HUES6 (cell line): Measurements from ENCODE around the gene NSUN2.

Experiments used
- H3K27ac ChIP-seq: 2 replicates; pipeline ENCODE4 v1.7.0; 2013; ENCODE audit warnings: low read depth, mild to moderate bottlenecking, low read length, inconsistent platforms
- H3K27me3 ChIP-seq: 2 replicates; pipeline ENCODE4 v1.6.1; 2013; ENCODE audit warnings: low read length; ENCODE audit not compliant: control insufficient read depth, insufficient read depth
- H3K36me3 ChIP-seq: 2 replicates; pipeline ENCODE4 v1.6.1; 2013; ENCODE audit warnings: low read length; ENCODE audit not compliant: control insufficient read depth, insufficient read depth
- H3K4me1 ChIP-seq: 2 replicates; pipeline ENCODE4 v1.6.1; 2013; ENCODE audit warnings: low read length; ENCODE audit not compliant: control insufficient read depth, insufficient read depth
- H3K4me3 ChIP-seq: 2 replicates; pipeline ENCODE4 v1.5.1; 2013; ENCODE audit warnings: low read depth, low read length
- H3K9ac ChIP-seq: one replicate; pipeline ENCODE4 v1.6.1; 2013; ENCODE audit warnings: mild to moderate bottlenecking, low read length
- H3K9me3 ChIP-seq: 2 replicates; pipeline ENCODE4 v1.6.1; 2013; ENCODE audit warnings: low read depth, low read length; ENCODE audit not compliant: control insufficient read depth, insufficient read depth

Gene NSUN2

DNA sequence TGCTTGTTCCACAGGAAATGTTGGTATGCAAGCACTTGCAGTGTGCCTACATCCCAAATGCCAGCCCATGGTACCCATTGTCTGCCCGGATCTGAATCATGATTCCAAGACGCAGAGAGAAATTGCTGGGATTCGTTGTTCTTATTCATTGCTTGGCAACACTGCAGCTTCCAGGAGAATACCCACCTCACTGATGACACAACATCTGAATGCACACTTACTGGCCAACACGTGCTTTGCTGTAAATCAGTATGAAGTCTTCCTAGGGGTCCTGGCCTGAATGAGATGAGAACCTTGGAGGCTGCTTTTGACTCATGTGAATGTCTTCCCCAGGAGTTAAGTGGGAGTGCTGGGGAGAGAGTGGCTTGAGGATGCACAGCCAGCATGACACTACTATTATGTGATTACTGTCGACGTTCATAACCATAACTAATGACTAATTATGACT, 12.0 kb upstream of the NSUN2 start:
- Histone ChIP-seq H3K9ac (no peak overlapping the region), H3K36me3 (peaks cover 14% of the 10 kb centered on the region; the same call in 1 of the 2 replicates), H3K27ac (no peak overlapping the region), H3K4me3 (no peak overlapping the region), H3K27me3 (no peaks in the 10 kb centered on the region), H3K9me3 (no peaks in the 10 kb centered on the region), H3K4me1 (peaks cover 13% of the 10 kb centered on the region)

DNA sequence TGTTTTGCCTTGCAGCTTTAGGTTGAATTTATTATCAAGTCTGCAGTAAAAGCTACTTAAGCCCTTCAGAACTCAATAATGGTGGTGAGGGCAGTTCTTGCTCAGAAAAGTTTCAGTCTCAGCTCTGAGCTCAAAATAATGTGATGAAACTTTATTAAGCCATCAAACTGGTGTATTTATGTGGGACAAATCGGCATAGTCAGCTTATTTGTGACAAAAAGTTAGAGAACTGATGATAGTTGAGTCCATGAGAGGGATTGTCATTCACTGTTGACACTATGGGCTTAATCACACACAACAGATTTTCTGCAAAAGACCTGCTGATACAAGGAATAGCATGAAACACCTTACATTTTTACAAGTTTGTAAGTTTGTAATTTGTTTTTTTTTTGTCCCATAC, 9.8 kb upstream of the NSUN2 start:
- Histone ChIP-seq H3K36me3 (peaks cover 14% of the 10 kb centered on the region; the same call in 1 of the 2 replicates), H3K27me3 (no peaks in the 10 kb centered on the region), H3K9ac (no peak overlapping the region), H3K4me1 (no peaks in the 10 kb centered on the region), H3K27ac (no peak overlapping the region), H3K9me3 (no peaks in the 10 kb centered on the region), H3K4me3 (no peak overlapping the region)

DNA sequence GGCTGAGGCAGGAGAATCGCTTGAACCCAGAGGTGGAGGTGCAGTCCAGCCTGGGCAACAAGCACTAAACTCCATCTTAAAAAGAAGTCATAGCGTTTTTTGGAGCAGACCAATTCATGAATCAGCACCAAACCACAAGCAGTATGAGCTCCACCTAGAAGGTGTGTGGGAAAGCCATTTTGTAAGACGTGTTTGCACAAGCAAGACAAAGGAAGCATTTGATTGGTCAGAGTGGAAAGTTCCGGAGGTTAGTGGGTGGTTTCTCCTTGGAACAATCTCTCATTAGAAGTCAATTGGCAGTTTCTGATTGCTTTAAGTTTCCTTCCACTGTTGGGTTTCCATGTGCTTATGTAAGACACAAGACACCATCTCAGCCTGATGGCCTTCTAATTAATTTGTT, 5.4 kb upstream of the NSUN2 start:
- H3K9me3 ChIP-seq = no peaks in the 10 kb centered on the region
- peaks cover 3% of the 10 kb centered on the region for H3K36me3 ChIP-seq
- no peak overlapping the region for H3K9ac ChIP-seq
- no peak overlapping the region for H3K4me3 ChIP-seq
- no peaks in the 10 kb centered on the region for H3K27me3 ChIP-seq
- no peak overlapping the region for H3K27ac ChIP-seq
- H3K4me1 ChIP-seq = peaks cover 6% of the 10 kb centered on the region; the same call in 1 of the 2 replicates

DNA sequence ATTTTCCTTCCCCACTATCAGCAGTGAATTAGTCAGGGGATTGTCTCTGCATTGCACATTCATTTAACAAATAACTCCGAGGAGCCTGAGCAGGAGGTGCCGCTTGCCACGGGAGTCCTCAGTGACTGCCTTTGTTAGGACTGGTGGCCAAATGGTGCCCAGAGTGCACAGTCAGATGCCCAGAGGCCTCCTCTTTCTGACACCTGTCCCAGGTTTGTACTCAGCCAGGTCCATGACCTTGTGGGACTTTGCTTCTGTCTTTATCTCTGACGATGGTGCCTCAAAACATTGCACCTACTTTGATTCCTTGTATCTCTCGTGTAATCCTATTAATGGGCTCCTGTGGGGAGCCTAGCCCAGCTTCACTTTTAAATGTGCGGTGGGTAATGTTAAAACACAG, 4.7 kb upstream of the NSUN2 start:
- H3K36me3 ChIP-seq = peaks cover 3% of the 10 kb centered on the region; the same call in 1 of the 2 replicates
- no peak overlapping the region for H3K9ac ChIP-seq
- H3K9me3 ChIP-seq = no peaks in the 10 kb centered on the region
- H3K27ac ChIP-seq = no peak overlapping the region
- H3K4me3 ChIP-seq = no peak overlapping the region
- peaks cover 6% of the 10 kb centered on the region; the same call in 1 of the 2 replicates for H3K4me1 ChIP-seq
- no peaks in the 10 kb centered on the region for H3K27me3 ChIP-seq

DNA sequence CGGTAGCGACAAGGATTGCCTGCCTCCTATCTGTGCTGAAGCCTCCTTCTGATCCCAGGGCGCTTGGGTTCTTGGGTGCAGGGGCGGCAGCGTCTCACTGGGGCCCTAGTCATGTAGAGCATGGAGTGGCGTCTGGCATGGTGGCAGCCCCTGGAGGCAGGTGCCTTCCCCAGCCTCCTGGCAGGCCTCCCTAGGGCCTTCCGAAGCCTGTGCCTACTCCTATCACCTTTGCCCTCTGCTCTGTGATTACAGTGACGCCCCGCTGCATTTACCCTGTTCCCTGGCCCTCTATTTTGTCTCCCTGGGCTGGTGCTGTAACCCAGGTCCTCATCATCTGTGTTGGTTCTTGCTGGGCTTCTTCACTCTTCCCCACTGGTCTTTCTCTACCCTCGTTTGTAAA, 4.2 kb upstream of the NSUN2 start:
- peaks cover 6% of the 10 kb centered on the region; the same call in 1 of the 2 replicates for H3K4me1 ChIP-seq
- peaks cover 3% of the 10 kb centered on the region; the same call in 1 of the 2 replicates for H3K36me3 ChIP-seq
- no peak overlapping the region for H3K9ac ChIP-seq
- no peaks in the 10 kb centered on the region for H3K9me3 ChIP-seq
- H3K27ac ChIP-seq = no peak overlapping the region
- H3K4me3 ChIP-seq = no peak overlapping the region
- no peaks in the 10 kb centered on the region for H3K27me3 ChIP-seq

DNA sequence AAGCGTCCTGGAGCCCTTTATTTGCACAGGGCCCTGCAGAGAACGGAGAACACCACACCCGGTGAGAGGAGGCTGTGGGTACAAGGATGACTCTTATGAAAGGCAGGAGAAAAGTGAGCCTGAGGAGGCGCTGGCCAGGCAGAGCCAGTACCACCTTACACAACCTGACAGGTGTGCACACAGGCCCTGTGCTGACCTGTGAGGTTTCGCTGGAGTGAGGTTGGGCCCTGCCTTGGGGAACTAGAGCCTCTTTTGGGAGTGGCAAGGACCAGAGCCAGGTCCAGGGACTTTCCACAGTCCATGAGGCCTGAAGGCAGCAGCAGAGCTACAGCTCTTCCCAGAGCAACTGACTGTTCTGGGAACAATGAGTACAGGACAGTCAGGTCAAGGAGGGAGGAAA, 3.4 kb upstream of the NSUN2 start:
- Histone ChIP-seq H3K36me3 (peaks cover 7% of the 10 kb centered on the region), H3K4me1 (peaks cover 6% of the 10 kb centered on the region; the same call in 1 of the 2 replicates), H3K27me3 (no peaks in the 10 kb centered on the region), H3K4me3 (no peak overlapping the region), H3K9me3 (no peaks in the 10 kb centered on the region), H3K9ac (no peak overlapping the region), H3K27ac (no peak overlapping the region)

DNA sequence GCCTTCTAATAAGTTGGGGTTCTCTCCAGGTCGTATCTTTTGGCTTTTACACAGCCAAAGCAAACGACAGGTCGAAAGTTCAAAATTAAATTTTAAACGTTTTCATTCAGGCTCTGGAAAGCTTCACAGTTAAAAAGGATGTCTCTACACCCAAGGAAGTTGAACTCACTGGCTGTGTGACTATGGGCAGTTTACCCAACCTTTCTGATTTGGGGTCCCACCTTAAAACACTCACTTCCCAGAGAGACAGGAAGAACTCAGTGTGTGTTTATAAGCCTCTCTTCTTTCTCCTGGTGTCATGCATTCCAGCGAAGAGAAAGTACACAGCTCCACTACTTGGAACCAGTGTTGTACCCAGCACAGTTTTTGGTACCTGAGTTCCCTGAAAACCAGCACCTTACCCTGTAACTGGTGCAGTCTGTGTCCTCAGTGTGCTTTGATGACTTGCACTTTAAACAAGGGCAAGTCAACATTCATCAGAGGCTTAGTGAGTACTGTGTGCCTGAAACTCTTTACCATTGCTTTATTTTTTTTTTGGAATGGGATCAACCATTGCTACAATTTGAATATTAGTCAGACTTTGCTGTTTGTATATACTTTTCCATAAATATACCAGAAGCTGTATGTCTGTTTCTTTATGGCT, 2.1 kb upstream of the NSUN2 start:
- H3K4me3 ChIP-seq = peak overlapping the region; percentile 93
- H3K36me3 ChIP-seq = peaks cover 20% of the 10 kb centered on the region
- H3K27ac ChIP-seq = no peak overlapping the region
- H3K27me3 ChIP-seq = no peaks in the 10 kb centered on the region
- H3K9me3 ChIP-seq = no peaks in the 10 kb centered on the region
- H3K4me1 ChIP-seq = peaks cover 6% of the 10 kb centered on the region; the same call in 1 of the 2 replicates
- no peak overlapping the region for H3K9ac ChIP-seq

DNA sequence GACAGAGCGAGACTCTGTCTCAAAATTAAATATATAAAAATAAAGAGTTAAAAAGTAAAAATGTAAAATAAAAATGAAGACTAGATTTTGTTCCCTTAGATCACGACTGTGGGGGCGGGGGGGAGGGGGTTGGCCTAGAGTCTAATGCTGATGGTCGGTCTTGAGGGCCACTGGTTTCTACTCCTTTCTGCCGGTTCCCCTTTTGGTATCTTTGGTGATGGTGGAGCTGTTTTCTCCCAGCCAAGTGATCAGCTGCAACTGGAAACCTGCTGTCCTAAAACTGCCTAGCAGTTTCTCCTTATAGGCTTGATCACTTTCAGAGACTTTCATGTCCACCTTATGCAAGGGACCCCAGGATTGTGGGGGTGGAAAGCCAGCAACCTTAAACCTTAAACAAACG, 1.5 kb upstream of the NSUN2 start:
- H3K4me3 ChIP-seq = peak overlapping the region; percentile 93
- H3K4me1 ChIP-seq = peaks cover 6% of the 10 kb centered on the region; the same call in 1 of the 2 replicates
- no peaks in the 10 kb centered on the region for H3K27me3 ChIP-seq
- peaks cover 26% of the 10 kb centered on the region for H3K36me3 ChIP-seq
- no peak overlapping the region for H3K9ac ChIP-seq
- no peak overlapping the region for H3K27ac ChIP-seq
- no peaks in the 10 kb centered on the region for H3K9me3 ChIP-seq

DNA sequence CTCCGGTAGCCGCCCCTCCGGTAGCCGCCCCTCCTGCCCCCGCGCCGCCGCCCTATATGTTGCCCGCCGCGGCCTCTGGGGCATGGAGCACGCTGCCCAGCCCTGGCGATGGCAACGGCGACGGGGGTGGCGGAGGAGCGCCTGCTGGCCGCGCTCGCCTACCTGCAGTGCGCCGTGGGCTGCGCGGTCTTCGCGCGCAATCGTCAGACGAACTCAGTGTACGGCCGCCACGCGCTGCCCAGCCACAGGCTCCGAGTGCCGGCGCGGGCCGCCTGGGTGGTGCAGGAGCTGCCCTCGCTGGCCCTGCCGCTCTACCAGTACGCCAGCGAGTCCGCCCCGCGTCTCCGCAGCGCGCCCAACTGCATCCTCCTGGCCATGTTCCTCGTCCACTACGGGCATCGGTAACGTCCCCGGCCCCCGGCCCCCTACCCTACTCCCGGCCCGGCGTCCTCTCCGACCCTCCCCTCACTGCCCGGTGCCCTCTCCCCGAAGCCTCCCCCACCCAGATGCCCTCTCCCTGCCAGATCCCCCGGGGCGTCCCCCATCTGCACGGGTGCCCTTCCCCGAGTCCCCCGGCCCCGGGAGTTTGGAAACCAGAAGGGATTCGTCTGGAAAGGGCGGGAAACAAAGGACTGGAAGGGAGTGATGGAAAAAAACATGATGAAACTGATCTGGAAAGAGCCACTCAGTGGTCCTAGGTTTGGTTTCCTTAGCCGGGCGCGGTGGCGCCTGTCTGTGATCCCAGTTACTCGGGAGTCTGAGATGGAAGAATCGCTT, 813 bp upstream of the NSUN2 start:
- Histone ChIP-seq H3K9ac (peak overlapping the region; percentile 82), H3K36me3 (peaks cover 33% of the 10 kb centered on the region), H3K27ac (no peak overlapping the region), H3K4me1 (peaks cover 6% of the 10 kb centered on the region; the same call in 1 of the 2 replicates), H3K4me3 (peak overlapping the region; percentile 93), H3K27me3 (no peaks in the 10 kb centered on the region), H3K9me3 (no peaks in the 10 kb centered on the region)

DNA sequence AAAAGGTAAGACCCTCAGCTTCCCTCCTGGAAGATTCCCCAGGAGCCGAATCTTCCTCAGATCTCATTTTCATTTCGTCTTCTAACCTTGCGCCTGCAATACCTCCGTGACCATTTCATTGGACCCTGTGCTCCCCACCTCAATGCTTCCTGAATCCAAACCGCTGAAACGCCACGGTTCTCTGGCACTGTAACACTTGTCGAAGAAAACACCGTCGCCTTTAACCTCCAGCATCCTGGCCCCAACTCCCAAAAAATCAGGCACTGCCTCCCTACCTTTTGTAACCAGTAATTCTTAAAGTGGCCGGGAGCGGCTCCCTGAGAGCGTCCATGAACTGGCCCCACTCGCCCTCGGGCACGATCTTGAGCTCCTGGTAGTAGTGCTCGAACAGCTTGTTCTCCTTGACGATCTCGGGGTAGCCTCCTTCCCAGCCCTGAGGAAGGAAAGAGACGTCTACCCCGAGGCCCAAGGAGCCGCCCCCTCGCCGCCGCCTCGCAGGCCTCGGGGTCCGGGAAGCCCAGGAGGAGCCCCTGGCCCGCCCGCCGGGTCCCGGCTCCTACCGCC, 438 bp downstream of the NSUN2 start:
- H3K9ac ChIP-seq = peak overlapping the region; percentile 100
- H3K36me3 ChIP-seq = peaks cover 45% of the 10 kb centered on the region
- H3K4me3 ChIP-seq = peak overlapping the region; percentile 93
- peak overlapping the region; percentile 99 for H3K27ac ChIP-seq
- no peaks in the 10 kb centered on the region for H3K27me3 ChIP-seq
- H3K4me1 ChIP-seq = peaks cover 6% of the 10 kb centered on the region; the same call in 1 of the 2 replicates
- H3K9me3 ChIP-seq = no peaks in the 10 kb centered on the region

DNA sequence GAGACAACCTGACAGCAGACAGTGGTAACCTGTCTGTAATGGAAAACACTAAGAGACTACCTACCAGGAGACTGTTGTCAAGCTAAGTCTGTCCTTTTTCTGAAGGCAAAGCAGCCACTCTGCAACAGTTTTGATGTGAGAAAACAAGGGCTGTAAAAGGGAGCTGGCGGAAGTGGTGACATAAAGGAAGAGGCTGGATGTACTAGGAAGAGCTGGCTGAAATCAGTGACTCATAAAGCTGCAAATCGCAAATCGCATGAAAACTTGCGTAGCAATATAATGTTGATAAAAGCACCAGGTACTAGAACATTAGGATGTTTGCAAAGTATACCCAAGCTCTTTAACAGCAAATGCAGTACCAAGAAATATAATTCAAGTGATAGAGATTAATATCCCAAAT, 1.4 kb downstream of the NSUN2 start:
- no peak overlapping the region for H3K27ac ChIP-seq
- peak overlapping the region; percentile 93 for H3K4me3 ChIP-seq
- H3K4me1 ChIP-seq = peaks cover 6% of the 10 kb centered on the region; the same call in 1 of the 2 replicates
- H3K9me3 ChIP-seq = no peaks in the 10 kb centered on the region
- H3K27me3 ChIP-seq = no peaks in the 10 kb centered on the region
- peaks cover 54% of the 10 kb centered on the region for H3K36me3 ChIP-seq
- H3K9ac ChIP-seq = no peak overlapping the region
